H1 (cell line): ENCODE measurements around the gene FOXC2. TPM values are rescaled to one million over a fixed set of nuclear protein-coding genes. Genes with fewer than 3 reads are reported as not detected.

Experiments used
- BRCA1 ChIP-seq: IDR thresholded peaks from 2 replicates; pipeline ENCODE4 v1.6.1; 2012; ENCODE audit warnings: low read depth, low read length, improper control_type of control experiment
- CREB1 ChIP-seq: IDR thresholded peaks from 2 replicates; pipeline ENCODE4 v1.6.1; 2012; ENCODE audit warnings: inconsistent platforms
- polyA plus RNA-seq, 7 experiments: library from polyadenylated mRNA; depleted of rRNA in 3 of 7; stranded (reverse) in 5 of 7; unstranded in 2 of 7; fragments of >200 nt in 5 of 7; fragments of 200-250 nt in 2 of 7; gene quantifications; 1 replicate in 5 of 7; 2 replicates in 1 of 7; 4 replicates in 1 of 7; pipeline versions ENCODE4 v1.2.1 to v1.2.3, GENCODE V29; 2011 to 2013; ENCODE audit warnings: missing spikeins in 2 of 7, mixed read lengths in 2 of 7
- total RNA-seq: library from RNA; stranded (reverse); fragmentation: NEBNext Ultra II Directional; extraction: Animal tissue kit (Norgen Biotek cat#: 25700); gene quantifications from 2 replicates; pipeline ENCODE4 v1.2.1, GENCODE V29; 2021

FOXC2 gene
- total and polyA plus RNA-seq, 2 of the 8 experiments (the other 6 are each of a cell fraction or from before 2014, with no cell fraction given): 0.09 TPM; not detected in 1

GRCh38 chr16:86581458-86581857, 14.8 kb downstream of the FOXC2 start (continued):
- TF ChIP-seq CREB1 (no peak), BRCA1 (no peak)
